ENCODE measurements around the gene BLOC1S3. TPM values are rescaled to one million over a fixed set of nuclear protein-coding genes. Genes with fewer than 3 reads are reported as not detected.

The BLOC1S3 gene
- total RNA-seq, 3 donors from 2014 or later, result 12.3 to 15.5 (median 14.5) TPM

DNA sequence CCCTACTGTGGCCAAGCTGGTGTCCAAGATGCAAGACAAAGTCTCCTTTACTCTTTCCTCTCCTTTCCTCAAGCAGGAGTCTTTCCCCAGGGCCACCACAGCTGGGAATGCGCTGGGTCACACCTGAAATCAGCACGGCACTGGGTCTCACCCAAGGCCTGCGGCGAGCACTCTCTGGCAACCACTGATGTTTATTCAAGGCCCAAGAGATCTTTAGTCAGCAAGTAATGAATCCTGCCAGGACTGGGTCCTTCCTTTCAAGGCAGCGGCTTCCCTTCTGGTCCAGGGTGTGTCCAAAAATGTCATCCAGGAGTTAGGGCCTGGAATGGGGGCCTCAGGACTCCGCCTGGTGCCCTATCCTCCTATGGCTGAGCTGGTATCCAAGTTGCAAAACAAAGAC lies 24.1 kb downstream of the BLOC1S3 start:
- no peak for DNase-seq
- no peak for ATAC-seq
- H3K36me3 Mint-ChIP-seq (ENCODE audit: insufficient read depth), result no peaks in the 10 kb centered on the region
- H3K4me3 Mint-ChIP-seq, result no peak overlapping the region
- no peaks in the 10 kb centered on the region for H3K9me3 Mint-ChIP-seq
- no peaks in the 10 kb centered on the region for H3K4me1 Mint-ChIP-seq (ENCODE audit: low read depth)
- no peaks in the 10 kb centered on the region for H3K27me3 Mint-ChIP-seq (ENCODE audit: low read depth)

DNA sequence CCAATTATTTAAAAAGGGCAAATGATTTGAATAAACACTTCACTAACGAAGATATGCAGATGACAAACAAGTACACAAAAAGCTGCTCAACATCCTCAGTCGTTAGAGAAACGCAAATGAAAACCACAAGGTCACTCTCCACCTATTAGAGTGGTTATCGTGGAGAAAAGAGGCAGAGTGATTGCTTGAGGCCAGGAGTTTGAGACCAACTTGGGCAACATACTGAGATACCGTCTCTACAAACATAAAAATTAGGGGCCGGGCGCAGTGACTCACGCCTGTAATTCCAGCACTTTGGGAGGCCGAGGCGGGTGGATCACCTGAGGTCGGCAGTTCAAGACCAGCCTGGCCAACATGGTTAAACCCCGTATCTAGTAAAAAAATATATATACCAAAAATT lies 27.2 kb downstream of the BLOC1S3 start:
- ATAC-seq, result no peak
- Mint-ChIP-seq H3K4me1 (ENCODE audit: low read depth) (no peaks in the 10 kb centered on the region), H3K27me3 (ENCODE audit: low read depth) (peaks cover 2% of the 10 kb centered on the region), H3K36me3 (ENCODE audit: insufficient read depth) (peaks cover 1% of the 10 kb centered on the region), H3K4me3 (no peak overlapping the region), H3K9me3 (no peaks in the 10 kb centered on the region)
- no peak for DNase-seq

DNA sequence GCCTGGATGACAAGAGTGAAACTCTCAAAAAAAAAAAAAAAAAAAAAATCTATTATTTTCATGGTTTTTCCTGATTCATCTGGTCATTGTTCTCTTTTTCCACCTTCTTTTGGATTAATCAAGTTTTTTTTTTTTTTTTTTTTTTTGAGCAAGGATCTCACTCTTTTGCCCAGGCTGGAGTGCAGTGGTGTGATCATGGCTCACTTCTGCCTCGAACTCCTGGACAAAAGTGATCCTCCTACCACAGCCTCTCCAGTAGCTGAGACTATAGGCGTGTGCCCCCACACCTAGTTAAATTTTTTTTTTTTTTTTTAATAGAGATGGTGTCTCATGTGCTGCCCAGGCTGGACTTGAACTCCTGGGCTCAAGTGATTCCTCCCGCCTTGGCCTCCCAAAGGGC lies 27.7 kb downstream of the BLOC1S3 start:
- no peak for DNase-seq
- peaks cover 1% of the 10 kb centered on the region for H3K36me3 Mint-ChIP-seq (ENCODE audit: insufficient read depth)
- peaks cover 2% of the 10 kb centered on the region for H3K27me3 Mint-ChIP-seq (ENCODE audit: low read depth)
- no peak overlapping the region for H3K4me3 Mint-ChIP-seq
- H3K9me3 Mint-ChIP-seq, result no peaks in the 10 kb centered on the region
- no peaks in the 10 kb centered on the region for H3K4me1 Mint-ChIP-seq (ENCODE audit: low read depth)
- no peak for ATAC-seq

DNA sequence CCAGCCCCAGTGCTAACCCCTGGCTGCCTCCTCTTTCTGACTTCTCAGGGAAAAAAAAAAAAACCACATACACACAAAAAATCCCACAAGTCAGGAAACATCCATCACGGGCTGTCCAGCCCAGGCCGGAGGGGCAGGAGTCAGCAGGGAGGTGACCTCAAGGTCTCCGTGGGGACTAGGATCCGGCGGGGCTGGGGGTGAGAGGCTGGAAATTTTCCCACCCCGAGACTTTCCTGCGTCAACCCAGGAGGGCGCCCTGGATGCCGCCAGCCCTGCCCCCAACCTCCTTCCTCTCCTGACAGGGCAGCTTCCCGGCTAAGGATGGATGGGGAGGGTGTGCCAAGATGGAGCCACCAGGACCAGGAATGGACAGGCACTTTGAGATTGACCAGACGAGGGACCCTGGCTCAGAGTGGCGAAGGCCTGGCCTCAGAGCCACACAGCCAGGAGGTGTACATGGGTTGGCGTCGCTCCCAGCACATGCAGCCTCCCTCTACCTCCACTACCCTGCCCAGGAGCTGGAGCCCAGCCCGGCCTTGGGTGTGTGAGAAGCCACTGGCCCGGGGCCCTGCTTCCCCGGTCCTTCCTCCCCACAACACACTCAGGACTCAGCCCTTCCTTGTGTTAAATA lies 33.3 kb downstream of the BLOC1S3 start:
- peaks cover 1% of the 10 kb centered on the region for H3K4me1 Mint-ChIP-seq (ENCODE audit: low read depth)
- no peaks in the 10 kb centered on the region for H3K9me3 Mint-ChIP-seq
- no peak overlapping the region for H3K4me3 Mint-ChIP-seq
- DNase-seq (no peak), ATAC-seq (no peak)
- peaks cover 34% of the 10 kb centered on the region for H3K27me3 Mint-ChIP-seq (ENCODE audit: low read depth)
- H3K36me3 Mint-ChIP-seq (ENCODE audit: insufficient read depth), result peaks cover 1% of the 10 kb centered on the region

DNA sequence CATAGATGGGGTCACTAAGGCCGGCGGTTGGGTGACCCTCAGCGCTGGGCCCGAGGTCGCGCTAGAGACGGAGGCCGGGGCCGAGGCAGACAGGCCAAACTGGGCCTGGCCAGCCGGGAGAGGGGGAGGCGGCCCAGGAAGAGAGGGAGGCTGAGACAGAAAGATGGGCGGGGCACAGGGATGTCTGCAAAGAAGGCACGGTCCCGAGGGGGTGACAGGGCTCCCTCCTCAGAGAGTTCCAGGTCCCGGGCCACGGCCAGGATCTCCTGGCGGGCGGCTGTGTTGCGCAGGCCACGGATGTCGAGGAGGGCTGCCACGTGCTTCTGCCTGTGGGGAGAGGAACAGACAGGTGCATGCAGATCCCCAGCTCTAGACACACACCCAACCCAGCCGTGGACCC lies 34.4 kb downstream of the BLOC1S3 start:
- no peak overlapping the region for H3K4me3 Mint-ChIP-seq
- DNase-seq, result no peak
- no peaks in the 10 kb centered on the region for H3K9me3 Mint-ChIP-seq
- H3K36me3 Mint-ChIP-seq (ENCODE audit: insufficient read depth), result peaks cover 1% of the 10 kb centered on the region
- H3K27me3 Mint-ChIP-seq (ENCODE audit: low read depth), result peaks cover 40% of the 10 kb centered on the region
- no peak for ATAC-seq
- peaks cover 1% of the 10 kb centered on the region for H3K4me1 Mint-ChIP-seq (ENCODE audit: low read depth)

DNA sequence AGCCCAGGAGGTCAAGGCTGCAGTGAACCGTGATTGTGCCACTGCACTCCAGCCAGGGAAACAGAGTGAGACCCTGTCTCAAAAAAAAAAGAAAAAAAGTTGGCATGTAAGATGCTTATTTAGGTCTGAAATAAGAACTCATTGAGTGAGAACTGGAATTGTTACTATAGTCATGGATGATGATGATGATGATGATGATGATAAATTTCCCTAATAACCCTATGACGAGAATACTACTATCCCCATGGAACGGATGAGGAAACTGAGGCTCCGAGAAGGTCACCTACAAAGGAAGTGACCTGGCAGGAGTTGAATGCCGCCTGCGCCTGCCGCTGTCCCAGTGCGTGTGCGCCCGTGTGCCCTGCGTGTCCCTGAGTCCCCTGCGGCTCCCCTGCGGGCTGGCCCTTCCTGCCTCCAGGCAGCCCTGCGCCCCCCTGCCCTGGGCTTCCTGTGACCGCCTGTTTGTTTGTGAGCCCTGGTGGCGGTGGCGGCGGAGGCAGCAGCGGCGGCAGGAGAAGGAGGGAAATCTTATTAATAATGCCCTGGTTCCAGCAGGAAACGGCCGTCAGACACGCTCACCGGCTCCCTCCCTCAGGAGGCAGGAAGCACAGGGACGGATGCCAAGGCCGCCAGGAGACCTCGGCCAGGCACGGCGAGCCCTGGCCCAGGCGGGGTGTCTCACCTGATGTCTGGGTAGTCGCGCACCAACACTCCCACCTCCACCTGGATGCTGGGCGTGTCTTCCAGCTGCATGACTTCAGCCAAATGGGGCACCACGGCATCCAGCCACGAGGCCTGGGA lies 37.0 kb downstream of the BLOC1S3 start:
- DNase-seq, result no peak
- Mint-ChIP-seq H3K9me3 (no peaks in the 10 kb centered on the region), H3K4me3 (no peak overlapping the region), H3K4me1 (ENCODE audit: low read depth) (peaks cover 1% of the 10 kb centered on the region), H3K27me3 (ENCODE audit: low read depth) (peaks cover 58% of the 10 kb centered on the region), H3K36me3 (ENCODE audit: insufficient read depth) (no peaks in the 10 kb centered on the region)
- ATAC-seq, result no peak

DNA sequence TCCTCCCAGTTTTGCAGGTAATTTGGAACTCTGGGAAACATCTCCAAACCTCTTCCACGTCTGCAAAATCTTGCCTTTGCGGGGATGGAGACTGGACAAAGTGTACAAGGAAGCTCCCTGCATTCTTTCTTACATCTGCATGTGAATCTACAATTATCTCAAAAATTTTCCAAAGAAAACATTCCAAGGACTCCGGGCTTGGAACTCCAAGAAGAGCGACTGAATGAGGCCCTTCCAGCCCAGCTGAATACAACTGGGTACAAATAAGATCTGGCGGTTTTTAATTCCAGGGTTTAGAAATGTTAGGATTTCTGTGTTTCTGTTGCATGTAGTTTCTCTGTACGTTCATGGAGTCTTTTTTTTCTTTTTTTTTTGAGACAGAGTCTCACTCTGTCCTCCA lies 38.1 kb downstream of the BLOC1S3 start:
- H3K4me3 Mint-ChIP-seq, result no peak overlapping the region
- ATAC-seq (no peak), DNase-seq (no peak)
- no peaks in the 10 kb centered on the region for H3K9me3 Mint-ChIP-seq
- peaks cover 57% of the 10 kb centered on the region for H3K27me3 Mint-ChIP-seq (ENCODE audit: low read depth)
- H3K36me3 Mint-ChIP-seq (ENCODE audit: insufficient read depth), result no peaks in the 10 kb centered on the region
- peaks cover 1% of the 10 kb centered on the region for H3K4me1 Mint-ChIP-seq (ENCODE audit: low read depth)

DNA sequence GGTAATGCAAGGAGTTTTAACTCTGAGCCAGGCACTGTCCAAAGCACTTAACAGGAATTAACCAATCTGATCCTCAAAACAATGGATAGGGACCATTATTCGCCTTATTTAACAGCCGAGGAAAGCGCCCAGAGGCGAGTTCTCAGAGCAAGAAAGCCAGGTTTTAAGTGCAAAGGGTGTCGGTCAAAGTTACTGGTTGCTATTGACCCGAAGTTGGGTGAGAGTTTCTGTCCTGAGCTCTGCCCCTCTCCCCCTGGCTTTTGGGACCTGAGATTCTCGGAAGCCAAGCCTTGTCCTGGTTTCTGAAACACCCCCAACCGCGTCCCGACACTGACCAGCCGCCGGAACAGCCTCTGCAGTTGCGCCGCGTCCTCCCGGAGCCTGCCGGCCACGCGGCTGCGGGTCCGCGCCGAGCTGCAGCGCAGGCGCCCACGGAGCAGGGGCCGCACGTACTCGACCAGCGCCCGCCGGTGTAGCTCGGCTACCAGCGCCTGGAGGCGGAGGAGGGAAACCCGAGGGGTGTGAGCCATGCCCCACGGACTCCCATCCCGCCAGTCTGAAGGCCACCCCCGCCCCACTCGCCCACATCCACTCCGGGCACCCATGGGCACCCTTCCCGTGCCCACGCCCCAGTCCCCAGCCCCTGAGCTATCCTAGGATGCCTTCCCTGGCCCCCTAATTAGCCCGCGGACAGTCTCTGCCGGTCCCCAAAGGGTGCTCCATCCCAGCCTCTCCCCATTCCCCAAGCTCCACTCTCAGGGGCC lies 38.8 kb downstream of the BLOC1S3 start:
- H3K36me3 Mint-ChIP-seq (ENCODE audit: insufficient read depth), result no peaks in the 10 kb centered on the region
- no peak overlapping the region for H3K4me3 Mint-ChIP-seq
- H3K4me1 Mint-ChIP-seq (ENCODE audit: low read depth), result peaks cover 1% of the 10 kb centered on the region
- DNase-seq (no peak), ATAC-seq (no peak)
- H3K9me3 Mint-ChIP-seq, result no peaks in the 10 kb centered on the region
- H3K27me3 Mint-ChIP-seq (ENCODE audit: low read depth), result peaks cover 59% of the 10 kb centered on the region

DNA sequence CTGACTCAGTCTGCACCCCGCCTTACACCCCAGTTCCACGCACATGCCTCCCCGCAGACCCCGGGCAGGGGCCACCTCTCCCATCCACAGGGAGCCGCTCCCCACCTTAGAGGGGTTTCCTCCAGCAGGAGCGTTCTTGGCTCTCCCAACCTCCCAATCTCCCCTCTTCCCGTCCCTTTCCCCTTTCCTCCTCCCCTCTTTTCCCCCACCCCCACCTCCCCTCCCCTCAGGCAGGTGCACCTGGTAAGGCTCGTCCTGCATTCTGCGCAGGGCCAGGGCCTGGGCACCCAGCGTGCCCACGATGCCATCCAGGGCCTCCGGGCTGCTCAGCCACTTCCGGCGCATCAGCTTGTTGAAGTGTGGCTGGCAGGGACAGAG lies 39.4 kb downstream of the BLOC1S3 start:
- DNase-seq (no peak), ATAC-seq (no peak)
- H3K4me3 Mint-ChIP-seq, result no peak overlapping the region
- H3K9me3 Mint-ChIP-seq, result no peaks in the 10 kb centered on the region
- peaks cover 61% of the 10 kb centered on the region for H3K27me3 Mint-ChIP-seq (ENCODE audit: low read depth)
- H3K4me1 Mint-ChIP-seq (ENCODE audit: low read depth), result peaks cover 1% of the 10 kb centered on the region
- H3K36me3 Mint-ChIP-seq (ENCODE audit: insufficient read depth), result no peaks in the 10 kb centered on the region

DNA sequence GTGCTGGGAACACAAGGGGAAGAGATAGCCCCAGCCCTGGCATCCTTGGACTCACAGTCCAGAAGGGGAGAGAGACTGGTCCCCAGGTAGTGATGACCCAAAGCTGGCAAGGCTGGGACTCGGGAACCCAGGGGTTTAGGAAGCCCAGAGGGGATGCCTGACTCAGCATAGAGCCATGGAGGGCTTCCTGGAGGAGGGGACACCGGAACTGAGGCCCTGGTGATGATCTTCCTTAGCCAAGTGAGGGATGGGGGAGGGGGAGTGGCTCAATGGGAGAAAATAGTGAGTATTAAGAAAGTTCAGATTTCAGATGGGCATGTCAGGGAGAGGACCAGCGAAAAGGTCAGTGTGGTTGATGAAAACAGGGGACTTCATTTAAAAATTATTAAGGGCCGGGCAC lies 39.8 kb downstream of the BLOC1S3 start:
- Mint-ChIP-seq H3K27me3 (ENCODE audit: low read depth) (peaks cover 61% of the 10 kb centered on the region), H3K9me3 (no peaks in the 10 kb centered on the region)

DNA sequence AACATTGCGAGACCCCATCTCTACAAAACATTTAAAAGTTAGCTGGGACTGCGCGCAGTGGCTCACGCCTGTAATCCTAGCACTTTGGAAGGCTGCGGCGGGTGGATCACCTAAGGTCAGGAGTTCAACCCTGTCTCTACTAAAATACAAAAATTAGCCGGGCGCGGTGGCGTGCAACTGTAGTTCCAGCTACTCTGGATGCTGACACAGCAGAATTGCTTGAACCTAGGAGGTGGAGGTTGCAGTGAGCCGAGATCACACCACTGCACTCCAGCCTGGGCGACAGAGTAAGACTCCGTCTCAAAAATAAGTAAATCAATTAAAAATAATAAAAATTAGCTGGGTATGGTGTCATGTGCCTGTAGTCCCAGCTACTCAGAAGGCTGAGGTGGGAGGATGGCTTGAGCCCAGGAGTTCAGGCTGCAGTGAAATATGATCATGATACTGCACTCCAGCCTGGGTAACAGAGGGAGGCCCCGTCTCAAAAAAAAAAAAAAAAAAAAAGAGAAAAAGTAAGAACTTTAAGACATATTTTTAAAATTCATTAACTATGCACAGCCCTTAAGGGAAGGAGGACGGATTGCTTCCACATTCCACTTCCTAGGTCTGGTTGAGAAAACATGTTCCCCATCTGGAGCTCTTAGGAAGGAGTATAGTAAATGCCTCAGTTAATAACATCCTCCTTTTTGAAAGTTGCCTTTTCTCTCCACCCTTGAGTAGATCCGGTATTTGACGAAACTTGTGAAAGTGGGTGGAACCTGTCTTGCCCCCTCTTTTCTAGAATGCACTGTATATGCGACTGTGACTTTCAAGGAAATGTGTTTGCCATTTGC lies 40.5 kb downstream of the BLOC1S3 start:
- Mint-ChIP-seq H3K36me3 (ENCODE audit: insufficient read depth) (no peaks in the 10 kb centered on the region), H3K9me3 (no peaks in the 10 kb centered on the region), H3K27me3 (ENCODE audit: low read depth) (peaks cover 59% of the 10 kb centered on the region), H3K4me3 (no peak overlapping the region), H3K4me1 (ENCODE audit: low read depth) (peaks cover 1% of the 10 kb centered on the region)
- DNase-seq (no peak), ATAC-seq (no peak)

More for the DNA sequence above, 39.8 kb downstream of the BLOC1S3 start:
- ATAC-seq, result no peak
- Mint-ChIP-seq H3K36me3 (ENCODE audit: insufficient read depth) (no peaks in the 10 kb centered on the region), H3K4me1 (ENCODE audit: low read depth) (peaks cover 1% of the 10 kb centered on the region), H3K4me3 (no peak overlapping the region)
- DNase-seq, result no peak

DNA sequence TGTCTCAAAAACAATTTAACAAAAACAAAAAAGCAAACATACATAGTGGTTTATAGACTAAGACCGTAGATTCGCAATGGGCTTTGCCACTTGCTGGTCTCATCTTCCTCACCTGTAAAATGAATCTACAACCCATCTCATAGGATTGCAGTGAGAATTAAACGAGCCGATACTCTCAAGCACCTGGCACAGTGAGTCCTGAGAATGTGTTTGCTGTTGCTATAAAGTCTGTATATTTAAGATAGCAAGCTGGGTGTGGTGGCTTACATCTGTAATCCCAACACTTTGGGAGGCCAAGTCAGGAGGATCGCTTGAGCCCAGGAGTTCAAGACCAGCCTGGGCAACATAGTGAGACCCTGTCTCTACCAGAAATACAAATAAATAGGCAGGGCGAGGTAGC lies 44.1 kb downstream of the BLOC1S3 start:
- Mint-ChIP-seq H3K36me3 (ENCODE audit: insufficient read depth) (no peaks in the 10 kb centered on the region), H3K9me3 (no peaks in the 10 kb centered on the region), H3K4me3 (no peak overlapping the region), H3K4me1 (ENCODE audit: low read depth) (no peaks in the 10 kb centered on the region), H3K27me3 (ENCODE audit: low read depth) (peaks cover 45% of the 10 kb centered on the region)
- ATAC-seq, result no peak
- no peak for DNase-seq

DNA sequence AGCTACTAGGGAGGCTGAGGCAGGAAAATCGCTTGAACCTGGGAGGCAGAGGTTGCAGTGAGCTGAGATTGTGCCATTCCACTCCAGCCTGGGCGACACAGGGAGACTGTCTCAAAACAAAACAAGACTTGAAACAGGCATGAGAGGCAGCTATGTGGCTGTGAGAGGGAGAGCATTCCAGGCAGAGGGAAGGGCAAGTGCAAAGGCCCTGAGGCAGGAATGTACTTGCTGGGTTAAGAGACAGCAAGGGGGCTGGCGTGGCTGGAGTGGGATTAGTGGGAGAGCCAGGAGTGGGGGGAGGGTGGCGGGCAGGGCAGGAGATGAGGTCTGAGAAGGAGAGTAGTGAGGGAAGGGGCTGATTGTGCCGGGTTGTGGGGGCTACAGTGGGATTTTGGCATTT lies 45.3 kb downstream of the BLOC1S3 start:
- Mint-ChIP-seq H3K4me1 (ENCODE audit: low read depth) (no peaks in the 10 kb centered on the region), H3K36me3 (ENCODE audit: insufficient read depth) (no peaks in the 10 kb centered on the region), H3K4me3 (no peak overlapping the region), H3K9me3 (no peaks in the 10 kb centered on the region), H3K27me3 (ENCODE audit: low read depth) (peaks cover 44% of the 10 kb centered on the region)
- ATAC-seq (no peak), DNase-seq (no peak)

DNA sequence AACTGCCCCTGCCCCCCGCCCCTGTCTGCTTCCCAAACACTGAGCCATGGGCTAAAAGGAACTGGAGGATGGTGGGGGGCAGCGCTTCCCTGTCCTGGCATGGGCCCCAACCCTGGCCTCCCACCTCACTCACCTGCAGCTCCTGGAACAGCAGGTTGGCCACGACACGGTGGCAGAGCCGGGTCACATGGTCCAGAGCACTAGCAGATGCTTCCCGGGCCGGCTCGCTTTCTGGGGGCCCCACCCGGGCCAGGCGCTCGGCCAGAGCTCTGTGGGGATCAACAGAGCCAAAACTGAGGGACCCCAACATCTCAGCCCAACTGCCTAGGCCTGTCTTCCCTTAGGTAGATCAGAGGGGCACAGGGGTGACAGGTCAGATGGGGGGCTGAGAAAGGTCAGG lies 46.1 kb downstream of the BLOC1S3 start:
- no peak for ATAC-seq
- Mint-ChIP-seq H3K9me3 (no peaks in the 10 kb centered on the region), H3K36me3 (ENCODE audit: insufficient read depth) (no peaks in the 10 kb centered on the region), H3K27me3 (ENCODE audit: low read depth) (peaks cover 40% of the 10 kb centered on the region), H3K4me1 (ENCODE audit: low read depth) (no peaks in the 10 kb centered on the region), H3K4me3 (no peak overlapping the region)
- no peak for DNase-seq
